Endothelial cell of umbilical vein (primary cell): ENCODE results near the gene RELN. TPM values are rescaled to one million over a fixed set of nuclear protein-coding genes. Genes with fewer than 3 reads are reported as not detected.

ENCODE experiments used
- BruUV-seq: library from RNA; stranded (reverse); fragments of 400-500 nt; replicated peaks from 2 replicates; lab custom pipeline; 2021; lab: Mats Ljungman, UMichigan
- CTCF ChIA-PET: fragments of 300-600, 350-600 bp; sonication (Branson Sonifier 250); formaldehyde crosslinking; loops from one replicate; lab custom pipeline; 2021; ENCODE audit warnings: antibody characterized with exemption, inconsistent platforms; lab: Charles Lee
- POLR2A ChIA-PET: fragments of 300-600, 350-600 bp; sonication (Branson Sonifier 250); formaldehyde crosslinking; loops from one replicate; lab custom pipeline; 2021; ENCODE audit warnings: antibody characterized with exemption, inconsistent platforms; lab: Charles Lee
- DNase-seq: peaks from one replicate; pipeline ENCODE4 v3.0.0-alpha.2; 2011; ENCODE audit warnings: low read depth, low spot score
- FAIRE-seq: peaks from 2 replicates; lab custom pipeline; 2011; peaks lifted over from hg19 to GRCh38; lab: Jason Lieb, UNC
- H2AFZ ChIP-seq: 2 replicates; pipeline ENCODE4 v1.6.0; 2012; ENCODE audit warnings: low read depth, low read length, control low read depth, inconsistent platforms
- H3K27ac ChIP-seq: 2 replicates; pipeline ENCODE4 v1.5.1; 2011; ENCODE audit warnings: low read depth, mild to moderate bottlenecking, control low read depth, low read length, moderate library complexity; ENCODE audit not compliant: insufficient read depth
- H3K27me3 ChIP-seq, 2 experiments: 2 replicates each; pipeline versions ENCODE4 v1.6.0 to v1.6.1; 2011; ENCODE audit warnings: low read length in 2 of 2, mixed read lengths in 1 of 2; ENCODE audit not compliant: control insufficient read depth in 2 of 2, insufficient read depth in 2 of 2
- H3K36me3 ChIP-seq, 2 experiments: 2 replicates in 1 of 2; 3 replicates in 1 of 2; pipeline ENCODE4 v1.5.1; 2011; ENCODE audit warnings: low read length in 2 of 2, mild to moderate bottlenecking in 1 of 2, moderate library complexity in 1 of 2; ENCODE audit not compliant: control insufficient read depth in 2 of 2, insufficient read depth in 2 of 2; ENCODE audit errors: extremely low read depth in 1 of 2
- H3K4me1 ChIP-seq: 3 replicates; pipeline ENCODE4 v1.5.1; 2011; ENCODE audit warnings: mild to moderate bottlenecking, low read length; ENCODE audit not compliant: control insufficient read depth, insufficient read depth; ENCODE audit errors: extremely low read depth
- H3K4me2 ChIP-seq: 2 replicates; pipeline ENCODE4 v1.6.1; 2011; ENCODE audit warnings: low read length, control low read depth, mixed read lengths; ENCODE audit not compliant: insufficient read depth
- H3K4me3 ChIP-seq, 3 experiments: fragments of 200-600 bp in 1 of 3; sonication (generic), shearing (Covaris generic) in 1 of 3; replicated peaks in 1 of 3; 2 replicates each; pipeline ENCODE4 v1.5.1; 2011 to 2016; ENCODE audit warnings: control low read depth in 3 of 3, low read length in 3 of 3, mild to moderate bottlenecking in 2 of 3, inconsistent platforms in 1 of 3, low read depth in 1 of 3, moderate library complexity in 1 of 3; ENCODE audit not compliant: insufficient read depth in 1 of 3
- H3K79me2 ChIP-seq: 2 replicates; pipeline ENCODE4 v1.6.0; 2012; ENCODE audit warnings: low read length, inconsistent platforms; ENCODE audit not compliant: control insufficient read depth, insufficient read depth
- H3K9ac ChIP-seq: replicated peaks from 2 replicates; pipeline ENCODE3; 2011; ENCODE audit warnings: low read length, control low read depth; ENCODE audit not compliant: insufficient read depth; ENCODE audit errors: extremely low read depth
- H3K9me1 ChIP-seq: replicated peaks from 3 replicates; pipeline ENCODE4 v1.6.0; 2011; ENCODE audit warnings: mild to moderate bottlenecking, low read length; ENCODE audit not compliant: control insufficient read depth, insufficient read depth; ENCODE audit errors: extremely low read depth
- H3K9me3 ChIP-seq: replicated peaks from 2 replicates; pipeline ENCODE4 v1.5.1; 2012; ENCODE audit warnings: low read length, inconsistent platforms; ENCODE audit not compliant: control insufficient read depth, insufficient read depth
- H4K20me1 ChIP-seq: replicated peaks from 2 replicates; pipeline ENCODE3; 2011; ENCODE audit warnings: mild to moderate bottlenecking, low read length; ENCODE audit not compliant: control insufficient read depth, insufficient read depth; ENCODE audit errors: extremely low read depth
- CTCF ChIP-seq, 2 donors: IDR thresholded peaks; 1 replicate in 1 of 2; 2 replicates in 1 of 2; pipeline ENCODE4 v1.5.1; 2011; ENCODE audit warnings: low read length in 2 of 2, mild to moderate bottlenecking in 2 of 2, moderate library complexity in 2 of 2, control low read depth in 1 of 2, inconsistent platforms in 1 of 2, low read depth in 1 of 2; ENCODE audit not compliant: insufficient read depth in 1 of 2; ENCODE audit errors: extremely low read depth in 1 of 2
- EZH2 ChIP-seq: IDR thresholded peaks from 2 replicates; pipeline ENCODE4 v1.6.1; 2012; ENCODE audit warnings: borderline replicate concordance, low read depth, mild to moderate bottlenecking, moderate library complexity, low read length, inconsistent platforms; ENCODE audit not compliant: severe bottlenecking
- FOS ChIP-seq: IDR thresholded peaks from 2 replicates; pipeline ENCODE4 v1.6.1; 2011; ENCODE audit warnings: mild to moderate bottlenecking, low read length, moderate library complexity, borderline replicate concordance; ENCODE audit not compliant: insufficient read depth
- GATA2 ChIP-seq: IDR thresholded peaks from 2 replicates; pipeline ENCODE4 v1.7.0; 2011; ENCODE audit warnings: low read depth, mild to moderate bottlenecking, moderate library complexity, mixed read lengths, low read length; ENCODE audit not compliant: insufficient read length, insufficient read depth
- JUN ChIP-seq: IDR thresholded peaks from 2 replicates; pipeline ENCODE4 v1.6.1; 2011; ENCODE audit warnings: borderline replicate concordance, low read depth; ENCODE audit not compliant: insufficient read length, insufficient read depth
- MYC ChIP-seq: IDR thresholded peaks from one replicate; pipeline ENCODE4 v1.6.1; 2011; ENCODE audit warnings: mild to moderate bottlenecking, low read depth, low read length
- POLR2A ChIP-seq: IDR thresholded peaks from 2 replicates; pipeline ENCODE4 v1.6.1; 2012; ENCODE audit warnings: low read depth, mild to moderate bottlenecking, control low read depth, low read length
- POLR2AphosphoS5 ChIP-seq: IDR thresholded peaks from 2 replicates; pipeline ENCODE4 v1.6.1; 2012; ENCODE audit warnings: low read depth, mild to moderate bottlenecking, control low read depth, low read length, moderate library complexity; ENCODE audit not compliant: insufficient read depth
- dilution Hi-C: fragments of 300-500 bp; cut with MboI; formaldehyde crosslinking; loops from one replicate; pipeline ENCODE4 v1.15.0; 2019; ENCODE audit warnings: low sequenced_read_pairs; ENCODE audit not compliant: extremely low pct_ligation_motif_present
- intact Hi-C: fragments of 100-400 bp; cut with micrococcal nuclease; formaldehyde crosslinking; loops from one replicate; pipeline ENCODE4 v1.10.0; 2022
- polyA plus RNA-seq, 4 experiments: library from polyadenylated mRNA; depleted of rRNA in 3 of 4; stranded (reverse) in 3 of 4; unstranded in 1 of 4; fragments of >200 nt; gene quantifications; 2 replicates each; pipeline versions ENCODE4 v1.2.1 to v1.2.3, GENCODE V29; 2011 to 2012; ENCODE audit warnings: missing spikeins in 1 of 4
- total RNA-seq: library from RNA; stranded (reverse); gene quantifications from 2 replicates; pipeline ENCODE4 v1.2.3, GENCODE V29; 2021
- TF ChIP-seq, protein P1 (sequence below): IDR thresholded peaks from 2 replicates; pipeline ENCODE4 v1.6.1; 2011; ENCODE audit not compliant: insufficient read depth, insufficient read length

RELN gene
- total and polyA plus RNA-seq, 2 donors (not counting 3 experiments of a cell fraction or from before 2014, with no cell fraction given) = 0.15 to 0.22 TPM

- no peak overlapping the region for H2AFZ ChIP-seq
- dilution Hi-C loops (no loop called here), intact Hi-C loops (no loop called here)
- H3K27me3 ChIP-seq = peaks cover 0 to 2% of the 10 kb centered on the region in 2 experiments
- POLR2A ChIA-PET = no interaction called here
- H3K4me1 ChIP-seq = no peaks in the 10 kb centered on the region
- DNase-seq (no peak), FAIRE-seq (no peak)
- H3K4me3 ChIP-seq = no peak overlapping the region
- no peak overlapping the region for H3K9ac ChIP-seq
- H3K27ac ChIP-seq = no peak overlapping the region
- H3K9me1 ChIP-seq = no peaks in the 10 kb centered on the region
- CTCF ChIA-PET = interaction anchor here (1.5 kb wide), 1 partner anchor 554 kb away, joined by 3 read pairs; no protein-coding TSS in a partner anchor
- H3K9me3 ChIP-seq = no peaks in the 10 kb centered on the region
- no peak overlapping the region for H3K4me2 ChIP-seq
- no peak for TF ChIP-seq CTCF (IDR thresholded peaks at IDR 0.05; ENCODE audit: extremely low read depth in 1 of 2, insufficient read depth in 1 of 2, low read depth in 1 of 2, low read length in 2 of 2)
- no peak for TF ChIP-seq JUN
- no peak for TF ChIP-seq EZH2
- TF ChIP-seq, protein P1, sequence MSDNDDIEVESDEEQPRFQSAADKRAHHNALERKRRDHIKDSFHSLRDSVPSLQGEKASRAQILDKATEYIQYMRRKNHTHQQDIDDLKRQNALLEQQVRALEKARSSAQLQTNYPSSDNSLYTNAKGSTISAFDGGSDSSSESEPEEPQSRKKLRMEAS = no peak
- TF ChIP-seq POLR2AphosphoS5 = no peak
- no peak for TF ChIP-seq FOS
- TF ChIP-seq POLR2A = no peak
- no peak for TF ChIP-seq MYC
- no peak for TF ChIP-seq GATA2
- H4K20me1 ChIP-seq = no peaks in the 10 kb centered on the region
- no TSS peak for BruUV-seq
- no peaks in the 10 kb centered on the region for H3K36me3 ChIP-seq
- no peaks in the 10 kb centered on the region for H3K79me2 ChIP-seq
These were observed 447.0 kb downstream of the RELN start for GRCh38 chr7:103542470-103542869.
